Activated naive CD4-positive, alpha-beta T cell (primary cell): ENCODE data around the gene TPST1.
"Not testable (repeated sequence)": the region's sequence is repeated elsewhere in the genome, so short reads cannot be mapped to it uniquely, and the experiment has no call there.

Experiments used
- DNase-seq, 4 experiments: peaks; one replicate each; lab custom pipeline; 2025; lab: John Stamatoyannopoulos, UW

The TPST1 gene

DNA sequence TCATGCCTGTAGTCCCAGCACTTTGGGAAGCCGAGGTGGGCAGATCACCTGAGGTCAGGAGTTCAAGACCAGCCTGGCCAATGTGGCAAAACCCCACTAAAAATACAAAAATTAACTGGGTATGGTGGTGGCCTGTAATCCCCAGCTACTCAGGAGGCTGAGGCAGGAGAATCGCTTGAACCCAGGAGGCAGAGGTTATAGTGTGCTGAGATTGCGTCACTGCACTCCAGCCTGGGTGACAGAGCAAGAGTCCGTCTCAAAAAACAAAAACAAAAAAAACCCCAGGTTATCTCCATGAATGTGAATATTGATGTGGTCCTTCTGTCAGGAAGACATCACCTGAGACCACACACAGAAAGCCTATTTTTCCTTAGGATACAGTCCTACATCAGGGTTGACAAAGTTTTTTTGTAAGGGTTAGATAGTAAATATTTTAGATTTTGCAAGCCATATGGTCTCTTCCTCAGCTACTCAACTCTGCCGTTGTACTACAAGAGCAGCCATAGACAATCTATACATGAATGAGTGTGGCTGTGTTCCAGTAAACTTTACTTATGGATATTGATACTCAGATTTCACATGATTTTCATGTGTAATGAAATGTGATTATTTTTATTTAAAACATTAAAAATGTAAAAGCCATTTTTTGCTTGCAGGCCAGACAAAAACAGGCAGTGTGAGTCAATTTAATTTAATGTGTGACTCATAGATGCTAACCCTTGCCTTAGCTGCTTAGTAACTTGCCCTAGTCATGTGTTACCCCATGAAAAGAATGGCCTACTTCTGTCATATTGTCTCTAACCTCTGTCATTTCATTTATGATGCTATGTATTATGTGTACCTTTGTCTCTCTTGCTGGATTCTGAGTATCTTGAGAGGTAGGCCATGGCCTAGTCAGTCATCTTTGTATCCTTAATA lies 78.1 kb downstream of the TPST1 start:
- DNase-seq, result no peak

DNA sequence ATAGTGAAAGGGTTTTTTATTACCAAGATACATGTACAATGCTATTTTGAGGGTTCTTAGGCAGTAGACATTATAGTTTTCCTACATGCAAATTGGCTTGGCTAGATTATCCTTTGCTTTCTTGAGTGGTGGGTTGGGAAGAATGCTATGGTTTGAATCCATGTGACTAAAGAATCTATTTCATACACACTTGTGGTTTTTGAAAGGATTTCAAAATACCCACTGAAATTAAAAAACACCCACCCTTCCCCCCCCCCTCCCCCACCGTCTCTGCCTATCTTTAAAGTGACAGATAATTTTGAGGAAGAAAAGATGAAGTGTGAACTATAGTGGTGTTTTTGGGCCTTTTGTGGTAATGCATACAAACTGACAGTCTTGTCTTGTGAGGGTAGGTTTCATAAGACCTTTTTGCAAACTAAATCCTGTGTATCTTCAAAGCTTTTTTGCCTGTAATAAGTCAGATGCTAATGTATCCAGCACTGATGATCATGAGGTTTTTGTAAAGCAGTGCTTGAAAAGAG lies 90.9 kb downstream of the TPST1 start:
- no peak for DNase-seq

GRCh38 chr7:66296557-66296956 lies 91.4 kb downstream of the TPST1 start:
- no peak for DNase-seq

GRCh38 chr7:66297579-66297978 lies 92.4 kb downstream of the TPST1 start:
- no peak for DNase-seq

DNA sequence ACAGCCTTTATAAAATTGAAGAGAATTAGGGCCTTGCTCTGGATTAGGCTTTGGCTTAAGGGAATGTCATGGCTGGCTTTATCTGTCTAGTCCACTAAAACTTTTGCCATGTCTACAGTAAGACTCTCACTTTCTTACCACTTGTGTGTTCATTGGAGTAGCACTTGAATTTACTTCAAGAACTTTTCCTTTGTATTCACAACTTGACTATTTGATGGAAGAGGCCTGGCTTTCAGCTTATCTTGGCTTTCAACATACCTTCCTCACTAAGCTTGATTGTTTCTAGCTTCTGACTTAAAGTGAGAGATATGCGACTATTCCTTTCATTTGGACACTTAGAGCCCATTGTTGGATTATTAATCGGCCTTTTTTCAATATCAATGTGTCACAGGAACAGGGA lies 96.1 kb downstream of the TPST1 start:
- no peak for DNase-seq

DNA sequence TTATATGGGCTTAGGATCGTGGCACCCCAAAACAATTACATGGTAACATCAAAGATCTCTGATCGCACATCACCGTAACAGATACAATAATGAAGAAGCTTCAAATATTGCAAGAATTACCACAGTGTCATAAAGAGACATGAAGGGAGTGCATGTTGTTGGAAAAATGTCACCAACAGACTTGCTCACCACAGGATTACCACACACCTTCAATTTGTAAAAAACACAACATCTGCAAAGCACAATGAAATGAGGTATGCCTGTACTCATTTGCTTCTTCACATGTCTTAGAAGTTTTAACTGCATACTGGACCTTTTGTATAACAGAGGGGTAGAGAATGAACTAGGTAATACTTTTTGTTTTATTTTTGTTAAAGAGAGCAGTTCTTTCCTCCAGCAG lies 96.6 kb downstream of the TPST1 start:
- DNase-seq, result no peak

DNA sequence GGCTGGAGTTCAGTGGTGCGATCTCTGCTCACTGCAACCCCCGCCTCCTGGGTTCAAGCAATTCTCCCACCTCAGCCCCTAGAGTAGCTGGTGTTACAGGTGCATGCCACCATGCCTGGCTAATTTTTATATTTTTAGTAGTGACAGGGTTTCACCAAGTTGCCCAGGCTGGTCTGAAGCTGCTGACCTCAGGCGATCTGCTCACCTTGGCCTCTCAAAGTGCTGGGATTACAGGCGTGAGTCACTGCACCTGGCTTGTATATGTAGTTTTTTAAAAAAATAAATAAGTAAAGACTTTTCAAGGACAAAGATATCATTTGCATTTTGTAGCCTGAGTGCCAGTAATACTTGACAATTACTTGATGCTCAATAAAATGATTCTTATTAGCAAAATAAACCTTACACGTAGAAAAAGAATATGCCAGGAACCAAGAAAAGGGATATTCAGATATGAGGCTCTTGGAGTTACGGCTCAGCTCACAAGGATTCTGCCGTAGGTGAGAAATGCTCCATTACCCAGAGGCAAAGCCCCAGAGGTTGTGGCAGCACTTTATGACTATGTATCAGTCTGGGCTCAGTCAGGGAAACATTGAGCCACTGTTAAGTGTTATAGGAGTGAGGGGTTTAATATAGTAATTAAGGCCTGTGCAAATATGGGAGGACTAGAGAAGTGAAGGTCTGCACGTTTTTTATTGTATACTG lies 98.5 kb downstream of the TPST1 start:
- no peak for DNase-seq

DNA sequence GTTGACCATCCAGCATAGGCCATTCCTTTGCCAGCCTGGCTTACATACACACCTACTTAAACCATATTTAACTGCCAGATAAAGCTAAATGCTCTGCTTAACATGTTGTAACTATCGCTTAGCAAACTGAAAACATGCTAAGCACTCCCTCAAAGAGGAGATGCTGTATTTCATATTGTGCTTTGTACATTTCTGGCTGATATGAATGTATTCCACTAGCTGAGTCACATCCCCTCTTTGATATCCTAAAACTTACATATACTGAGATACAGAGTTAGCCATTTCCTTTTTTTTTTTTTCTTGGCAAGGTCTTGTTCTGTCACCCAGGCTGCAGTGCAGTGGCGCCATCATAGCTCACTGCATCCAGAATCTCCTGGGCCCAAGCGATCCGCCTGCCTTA lies 99.4 kb downstream of the TPST1 start:
- DNase-seq, result no peak

- DNase-seq, result no peak
Measured at GRCh38 chr7:66306243-66306642, 101.1 kb downstream of the TPST1 start.

- DNase-seq, result no peak
Measured at GRCh38 chr7:66307591-66308215, 102.6 kb downstream of the TPST1 start.

- no peak for DNase-seq
Measured at GRCh38 chr7:66308411-66308810, 103.3 kb downstream of the TPST1 start.

GRCh38 chr7:66310620-66311019 lies 105.5 kb downstream of the TPST1 start:
- no peak for DNase-seq

DNA sequence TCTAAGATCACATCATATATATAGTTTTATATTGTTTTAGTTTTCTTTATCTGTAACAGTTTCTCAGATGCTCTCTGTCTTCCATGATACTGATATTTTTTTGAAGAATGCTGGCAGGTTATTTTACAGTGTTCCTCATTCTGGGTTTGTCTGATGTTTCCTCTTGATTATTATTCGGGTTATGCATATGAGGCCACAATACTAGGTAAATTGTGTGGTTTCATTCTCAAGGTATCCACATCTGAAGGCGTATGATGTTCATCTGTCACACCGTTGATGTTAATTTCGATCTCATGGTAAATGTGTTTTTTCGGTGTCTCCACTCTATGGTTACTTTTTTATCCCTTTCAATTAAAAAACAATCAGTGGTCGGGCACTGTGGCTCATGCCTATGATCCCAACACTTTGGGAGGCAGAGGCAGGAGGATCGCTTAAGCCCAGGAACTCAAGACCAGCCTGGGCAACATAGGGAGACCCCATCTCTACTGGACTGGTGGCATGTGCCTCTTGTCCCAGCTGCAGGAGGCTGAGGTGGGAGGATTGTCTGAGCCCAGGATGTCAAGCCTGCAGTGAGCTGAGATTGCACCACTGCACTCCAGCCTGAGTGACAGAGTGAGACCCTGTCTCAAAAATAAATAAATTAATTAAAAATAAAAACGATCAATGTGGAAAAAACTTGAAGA lies 108.9 kb downstream of the TPST1 start:
- no peak for DNase-seq

GRCh38 chr7:66315192-66315591 lies 110.1 kb downstream of the TPST1 start:
- no peak for DNase-seq

GRCh38 chr7:66319407-66319979 lies 114.4 kb downstream of the TPST1 start:
- no peak for DNase-seq

GRCh38 chr7:66321283-66321682 lies 116.1 kb downstream of the TPST1 start:
- no peak for DNase-seq

DNA sequence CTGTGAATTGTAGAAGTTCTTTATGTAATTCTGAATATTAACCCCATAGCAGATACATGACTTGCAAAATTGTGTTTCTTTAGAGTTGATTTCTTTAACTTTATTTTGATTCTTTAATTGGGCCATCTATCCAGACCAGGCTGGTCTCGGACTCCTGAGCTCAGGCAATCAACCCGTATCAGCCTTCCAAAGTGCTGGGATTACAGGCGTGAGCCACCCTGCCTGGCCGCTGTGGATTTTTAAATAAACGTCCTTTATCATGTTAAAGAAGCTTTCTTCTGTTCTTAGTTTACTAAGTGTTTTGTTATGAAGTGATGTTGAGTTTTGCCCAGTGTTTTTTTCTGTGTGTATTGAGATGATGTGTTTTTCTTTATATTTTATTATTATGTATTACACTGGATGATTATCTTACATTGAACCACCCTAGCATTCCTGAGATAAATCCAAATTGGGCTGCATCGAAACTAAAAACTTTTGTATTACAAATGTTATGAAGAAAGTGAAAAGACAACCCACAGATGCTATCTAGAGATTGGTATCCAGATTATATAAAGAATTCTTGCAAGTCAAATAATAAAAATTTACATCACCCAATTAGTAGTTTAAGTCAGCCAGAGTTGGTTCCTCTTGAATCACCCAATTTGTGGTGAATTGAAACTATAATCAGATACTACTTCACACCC lies 118.1 kb downstream of the TPST1 start:
- no peak for DNase-seq

DNA sequence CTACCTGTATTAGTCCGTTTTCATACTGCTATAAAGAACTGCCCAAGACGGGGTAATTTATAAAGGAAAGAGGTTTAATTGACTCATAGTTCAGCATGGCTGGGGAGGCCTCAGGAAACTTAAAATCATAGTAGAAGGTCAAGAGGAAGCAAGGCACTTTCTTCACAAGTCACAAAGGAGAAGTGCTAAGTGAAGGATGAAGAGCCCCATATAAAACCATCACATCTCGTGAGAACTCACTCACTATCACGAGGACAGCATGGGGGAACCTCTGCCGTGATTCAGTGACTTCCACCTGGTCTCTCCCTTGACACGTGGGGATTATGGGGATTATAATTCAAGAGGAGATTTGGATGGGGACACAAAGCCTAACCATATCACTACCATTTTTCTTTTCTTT lies 119.9 kb downstream of the TPST1 start:
- not testable (repeated sequence) for DNase-seq

- DNase-seq, result no peak
Measured at GRCh38 chr7:66326501-66327215, 121.5 kb downstream of the TPST1 start.

- no peak for DNase-seq
Measured at GRCh38 chr7:66330961-66331360, 125.8 kb downstream of the TPST1 start.
